K562 (cell line): ENCODE data around the gene SON. TPM values are rescaled to one million over a fixed set of nuclear protein-coding genes. Genes with fewer than 3 reads are reported as not detected.

ENCODE experiments used
- E4F1 ChIP-seq: fragments of 250-450 bp; sonication (Bioruptor Pico); IDR thresholded peaks from 2 replicates; pipeline ENCODE4 v1.5.0; 2021; ENCODE audit warnings: mild to moderate bottlenecking, borderline replicate concordance
- KDM4B ChIP-seq, 2 experiments: fragments of 450-650 bp in 1 of 2; sonication (generic) in 1 of 2; IDR thresholded peaks; 2 replicates each; pipeline ENCODE4 v1.6.1; 2016 to 2017; ENCODE audit warnings: borderline replicate concordance in 2 of 2, antibody characterized with exemption in 1 of 2, low read depth in 1 of 2, mild to moderate bottlenecking in 1 of 2
- POLR3G ChIP-seq: IDR thresholded peaks from 2 replicates; pipeline ENCODE4 v1.6.1; 2011; ENCODE audit not compliant: insufficient read length, insufficient replicate concordance; ENCODE audit errors: extremely low read depth
- SRF ChIP-seq, 2 experiments: fragments of 250-450, 450-650 bp in 1 of 2; sonication (Bioruptor Pico) in 1 of 2; sonication (generic) in 1 of 2; formaldehyde crosslinking; IDR thresholded peaks; 2 replicates each; pipeline versions ENCODE4 v1.5.0 to v1.5.1; 2020 to 2022; ENCODE audit warnings: mild to moderate bottlenecking in 1 of 2, missing genetic modification reagents in 1 of 2
- ZHX1 ChIP-seq: fragments of 150-350 bp; conservative IDR thresholded peaks from 2 replicates; pipeline ENCODE4 v1.6.1; 2014; ENCODE audit warnings: low read length
- polyA plus RNA-seq, 8 experiments: library from polyadenylated mRNA; depleted of rRNA in 4 of 8; stranded (reverse) in 5 of 8; unstranded in 3 of 8; fragments of >200 nt; fragmentation: Nextera tagmentation in 2 of 8; fragmentation: Illumina TruSeq in 1 of 8; extraction: Ambion mirVana in 2 of 8; extraction: Trizol in 1 of 8; gene quantifications; 2 replicates each; pipeline versions ENCODE4 v1.2.1 to v1.2.3, GENCODE V29; 2011 to 2014; ENCODE audit warnings: inconsistent platforms in 1 of 8, missing spikeins in 1 of 8
- total RNA-seq, 7 experiments: library from RNA; depleted of rRNA in 6 of 7; stranded (reverse); fragments of >200 nt in 6 of 7; fragmentation: Illumina TruSeq in 2 of 7; extraction: Trizol in 2 of 7; gene quantifications; 2 replicates each; pipeline versions ENCODE4 v1.2.1 to v1.2.3, GENCODE V29; 2011 to 2021; ENCODE audit warnings: low replicate concordance in 1 of 7

SON gene
- total and polyA plus RNA-seq, 9 of the 15 experiments (the other 6 are each of a cell fraction or from before 2014, with no cell fraction given): 105 to 742 (median 187) TPM

GRCh38 chr21:33578959-33579542 lies 36.2 kb downstream of the SON start (continued):
- TF ChIP-seq E4F1 (0 out of 2 replicates have a peak, but pooled peaks have one; percentile 20), ZHX1 (no peak), POLR3G (no peak), KDM4B (IDR thresholded peaks at IDR 0.05; ENCODE audit: borderline replicate concordance in 2 of 2, low read depth in 1 of 2) (no peak), SRF (CRISPR knock-in tag; IDR thresholded peaks at IDR 0.05) (no peak)
